ENCODE measurements around the gene PFKFB3. TPM values are rescaled to one million over a fixed set of nuclear protein-coding genes. Genes with fewer than 3 reads are reported as not detected.
A peak's percentile ranks its signal among the peaks of the same experiment; 100 is the strongest.

Gene PFKFB3
- total and polyA plus RNA-seq, 9 donors = 15.3 to 60.8 (median 40.2) TPM

DNA sequence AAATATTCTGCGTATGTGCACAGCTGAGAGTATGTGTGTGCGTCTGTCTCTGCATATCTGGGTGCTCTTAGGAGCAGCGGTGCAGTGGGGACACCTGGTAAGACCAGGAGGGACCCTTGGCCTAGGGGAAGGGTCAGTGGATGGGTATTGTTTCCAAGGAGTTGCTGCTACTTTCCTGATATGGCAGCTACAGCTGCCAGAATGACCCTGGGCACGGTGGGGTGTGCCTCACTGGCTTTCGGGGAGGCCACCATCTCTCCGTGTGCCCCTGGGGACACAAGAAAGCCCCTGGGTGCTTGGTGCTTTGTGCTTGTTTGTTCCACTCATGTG is 8.6 kb downstream of the PFKFB3 start:
- H3K36me3 ChIP-seq = no peaks in the 10 kb centered on the region
- no peak overlapping the region for H3K4me3 ChIP-seq
- no peaks in the 10 kb centered on the region for H3K27me3 ChIP-seq
- no peak overlapping the region for H3K27ac ChIP-seq
- WGBS, 3 donors = 84 to 90% (median 87%) methylated on average over 6 of the region's 6 CpGs
- TF ChIP-seq, protein P1, sequence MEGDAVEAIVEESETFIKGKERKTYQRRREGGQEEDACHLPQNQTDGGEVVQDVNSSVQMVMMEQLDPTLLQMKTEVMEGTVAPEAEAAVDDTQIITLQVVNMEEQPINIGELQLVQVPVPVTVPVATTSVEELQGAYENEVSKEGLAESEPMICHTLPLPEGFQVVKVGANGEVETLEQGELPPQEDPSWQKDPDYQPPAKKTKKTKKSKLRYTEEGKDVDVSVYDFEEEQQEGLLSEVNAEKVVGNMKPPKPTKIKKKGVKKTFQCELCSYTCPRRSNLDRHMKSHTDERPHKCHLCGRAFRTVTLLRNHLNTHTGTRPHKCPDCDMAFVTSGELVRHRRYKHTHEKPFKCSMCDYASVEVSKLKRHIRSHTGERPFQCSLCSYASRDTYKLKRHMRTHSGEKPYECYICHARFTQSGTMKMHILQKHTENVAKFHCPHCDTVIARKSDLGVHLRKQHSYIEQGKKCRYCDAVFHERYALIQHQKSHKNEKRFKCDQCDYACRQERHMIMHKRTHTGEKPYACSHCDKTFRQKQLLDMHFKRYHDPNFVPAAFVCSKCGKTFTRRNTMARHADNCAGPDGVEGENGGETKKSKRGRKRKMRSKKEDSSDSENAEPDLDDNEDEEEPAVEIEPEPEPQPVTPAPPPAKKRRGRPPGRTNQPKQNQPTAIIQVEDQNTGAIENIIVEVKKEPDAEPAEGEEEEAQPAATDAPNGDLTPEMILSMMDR (IDR thresholded peaks at IDR 0.05) = no peak
- TF ChIP-seq POLR2A (IDR thresholded peaks at IDR 0.05) = no peak
- no peak for TF ChIP-seq EP300 (IDR thresholded peaks at IDR 0.05)
- intact Hi-C loops (cut with DNase I) = no loop called here
- DNase-seq = peak in 1 of 5 donors; percentile 28
- no peaks in the 10 kb centered on the region for H3K9me3 ChIP-seq
- H3K4me1 ChIP-seq (ENCODE audit: insufficient read depth) = peaks cover 12% of the 10 kb centered on the region

DNA sequence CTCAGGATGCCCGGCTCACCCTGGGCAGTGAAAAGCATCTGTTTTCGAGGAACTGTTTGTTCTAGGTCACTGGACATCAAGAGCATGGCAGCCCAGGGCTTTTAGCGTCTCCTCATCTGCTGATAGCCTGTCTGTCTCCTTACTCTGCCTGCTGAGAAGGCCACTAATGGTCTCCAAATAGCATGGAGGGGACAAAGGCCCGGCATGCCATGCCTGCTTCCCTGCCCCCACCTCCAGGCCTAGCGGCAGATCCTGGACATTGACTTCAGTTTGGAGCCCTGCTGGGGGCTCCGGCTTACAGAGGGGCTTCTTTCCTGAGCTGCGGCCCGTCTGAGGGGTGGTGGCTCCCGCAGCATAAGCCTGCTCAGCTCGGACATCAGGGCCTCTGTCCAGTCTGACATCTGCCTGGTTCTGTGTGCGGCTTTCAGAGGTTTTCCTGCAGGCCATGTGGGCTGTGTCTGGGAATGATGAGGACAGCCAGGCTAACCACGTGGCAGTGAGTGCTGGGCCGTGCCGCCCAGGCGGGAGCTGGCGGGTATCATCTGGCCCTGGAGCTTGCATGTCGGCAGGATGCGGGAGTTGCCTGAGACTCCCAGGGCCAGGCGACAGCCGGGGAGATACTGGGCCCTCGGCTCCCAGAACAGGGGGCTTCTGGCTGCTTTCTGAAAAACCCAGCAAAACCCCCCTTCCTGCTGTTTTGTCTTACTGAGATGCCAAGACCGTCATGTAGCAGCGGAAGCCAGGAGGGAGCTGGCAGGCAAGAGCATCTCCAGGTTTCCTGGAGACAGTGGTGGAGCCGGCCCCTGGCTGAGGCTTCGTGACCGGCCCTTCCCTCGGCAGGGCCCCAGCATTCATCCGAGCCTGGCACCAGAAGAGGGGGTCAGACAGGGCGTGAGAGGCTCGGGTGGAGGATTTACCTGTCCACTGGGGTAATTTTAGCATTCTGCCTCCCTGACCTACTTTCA is 9.2 kb downstream of the PFKFB3 start:
- WGBS, 3 donors = 21 to 35% (median 27%) methylated on average over 30 of the region's 30 CpGs
- Histone ChIP-seq H3K9me3 (no peaks in the 10 kb centered on the region), H3K36me3 (no peaks in the 10 kb centered on the region), H3K27ac (no peak overlapping the region), H3K4me3 (no peak overlapping the region), H3K27me3 (no peaks in the 10 kb centered on the region), H3K4me1 (ENCODE audit: insufficient read depth) (peaks cover 12% of the 10 kb centered on the region)
- intact Hi-C loops (cut with DNase I) = no loop called here
- TF ChIP-seq, protein P1 (IDR thresholded peaks at IDR 0.05) = no peak
- TF ChIP-seq POLR2A (IDR thresholded peaks at IDR 0.05) (no peak), EP300 (IDR thresholded peaks at IDR 0.05) (no peak)
- DNase-seq = peak; percentile 44 to 72 (median 58)

DNA sequence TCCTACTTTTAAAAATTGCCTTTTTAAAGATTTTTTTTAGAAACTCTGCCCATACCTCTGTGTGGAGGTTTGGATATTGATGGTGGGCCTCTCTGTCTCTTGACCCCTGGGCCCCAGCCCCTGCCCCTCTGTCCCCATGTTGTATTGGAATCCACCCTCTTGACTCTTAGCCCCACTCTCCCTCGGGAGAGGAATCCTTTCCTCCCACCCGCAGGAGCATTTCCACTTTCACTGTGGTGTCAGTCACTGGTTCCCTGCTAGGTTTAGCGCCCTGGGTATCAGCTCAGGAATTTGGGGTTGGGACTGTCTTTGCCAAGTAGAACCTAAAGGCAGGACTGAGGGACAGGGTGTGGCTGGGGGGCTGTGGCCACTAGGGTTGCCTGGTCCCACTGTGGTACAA is 10.1 kb downstream of the PFKFB3 start:
- WGBS, 3 donors = 79 to 82% (median 81%) methylated on average over 3 of the region's 3 CpGs
- TF ChIP-seq POLR2A (IDR thresholded peaks at IDR 0.05) (no peak), EP300 (IDR thresholded peaks at IDR 0.05) (no peak)
- TF ChIP-seq, protein P1 (IDR thresholded peaks at IDR 0.05) = no peak
- intact Hi-C loops (cut with DNase I) = no loop called here
- Histone ChIP-seq H3K27me3 (no peaks in the 10 kb centered on the region), H3K27ac (no peak overlapping the region), H3K9me3 (no peaks in the 10 kb centered on the region), H3K4me1 (ENCODE audit: insufficient read depth) (peaks cover 12% of the 10 kb centered on the region), H3K36me3 (no peaks in the 10 kb centered on the region), H3K4me3 (no peak overlapping the region)
- peak in 1 of 5 donors; percentile 25 for DNase-seq

DNA sequence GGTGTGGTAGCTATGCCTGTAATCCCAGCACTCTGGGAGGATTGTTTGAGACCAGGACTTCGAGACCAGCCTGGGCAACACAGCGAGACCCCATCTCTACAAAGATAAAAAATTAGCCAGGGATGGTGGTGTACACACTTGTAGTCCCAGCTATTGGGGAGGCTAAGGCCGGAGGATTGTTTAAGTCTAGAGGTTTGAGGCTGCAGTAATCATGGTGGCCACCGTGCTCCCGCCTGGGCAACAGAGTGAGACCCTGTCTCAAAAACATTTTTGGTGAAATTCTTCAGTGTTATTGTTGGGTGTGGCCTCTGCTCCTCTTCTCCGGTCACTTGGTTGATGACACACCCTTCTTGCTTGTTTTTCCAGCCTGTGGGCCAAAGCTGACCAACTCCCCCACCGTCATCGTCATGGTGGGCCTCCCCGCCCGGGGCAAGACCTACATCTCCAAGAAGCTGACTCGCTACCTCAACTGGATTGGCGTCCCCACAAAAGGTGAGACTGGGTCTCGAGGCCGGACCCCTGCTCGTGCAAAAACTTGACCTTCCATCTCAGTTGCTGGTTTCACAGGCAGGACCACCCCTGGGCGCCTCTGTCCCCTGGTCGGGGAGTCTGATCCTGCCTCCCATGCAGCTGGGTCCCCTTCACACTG is 10.6 kb downstream of the PFKFB3 start:
- H3K4me1 ChIP-seq (ENCODE audit: insufficient read depth) = peaks cover 12% of the 10 kb centered on the region
- intact Hi-C loops (cut with DNase I) = no loop called here
- 88 to 90% (median 89%) methylated on average over 17 of the region's 17 CpGs for WGBS, 3 donors
- H3K9me3 ChIP-seq = no peaks in the 10 kb centered on the region
- TF ChIP-seq, protein P1 (IDR thresholded peaks at IDR 0.05) = no peak
- TF ChIP-seq POLR2A (IDR thresholded peaks at IDR 0.05) = no peak
- no peaks in the 10 kb centered on the region for H3K36me3 ChIP-seq
- H3K27ac ChIP-seq = no peak overlapping the region
- H3K4me3 ChIP-seq = no peak overlapping the region
- no peaks in the 10 kb centered on the region for H3K27me3 ChIP-seq
- DNase-seq = no peak
